Upper lobe of left lung (tissue), 4 donors: ENCODE results near the gene ROBO1.

Experiments used
- CTCF ChIP-seq, 6 experiments: fragments of 450-650 bp in 4 of 6; fragments of 200-600 bp in 2 of 6; sonication (generic) in 2 of 6; IDR thresholded peaks; one replicate each; pipeline ENCODE4 v1.5.1; 2016 to 2019; ENCODE audit warnings: antibody characterized with exemption in 6 of 6
- EP300 ChIP-seq, 4 donors: sonication (generic); formaldehyde crosslinking; IDR thresholded peaks; one replicate each; pipeline ENCODE4 v1.5.1; 2017; ENCODE audit warnings: antibody characterized with exemption in 4 of 4, control low read depth in 2 of 4

- no peak for TF ChIP-seq CTCF (IDR thresholded peaks at IDR 0.05)
- no peak for TF ChIP-seq EP300 (IDR thresholded peaks at IDR 0.05)
These were observed 509.3 kb downstream of the ROBO1 start for GRCh38 chr3:79258479-79258878.
